Mesodermal cell (in vitro differentiated cells): ENCODE data around the gene MYO5B.

Source experiments
- H3K27ac ChIP-seq: 2 replicates; pipeline ENCODE4 v1.7.0; 2013; ENCODE audit warnings: mild to moderate bottlenecking, low read depth, low read length, moderate library complexity; ENCODE audit not compliant: severe bottlenecking
- H3K36me3 ChIP-seq: 2 replicates; pipeline ENCODE4 v1.7.1; 2013; ENCODE audit warnings: mild to moderate bottlenecking, low read length, moderate library complexity; ENCODE audit not compliant: control insufficient read depth, insufficient read depth
- H3K4me1 ChIP-seq: one replicate; pipeline ENCODE4 v1.7.1; 2013; ENCODE audit warnings: mild to moderate bottlenecking, low read length; ENCODE audit not compliant: insufficient read depth, control insufficient read depth, poor library complexity, severe bottlenecking
- H3K4me3 ChIP-seq: 2 replicates; pipeline ENCODE4 v1.7.0; 2013; ENCODE audit warnings: low read length, control low read depth, mild to moderate bottlenecking; ENCODE audit not compliant: insufficient read depth, poor library complexity, severe bottlenecking; ENCODE audit errors: extremely low read depth
- H3K9me3 ChIP-seq: 2 replicates; pipeline ENCODE4 v1.7.1; 2013; ENCODE audit warnings: mild to moderate bottlenecking, low read length, moderate library complexity; ENCODE audit not compliant: control insufficient read depth
- WGBS, 2 experiments: methylation state at CpG; one replicate each; pipeline ENCODE4 v1.1.5; 2013; ENCODE audit warnings: missing lambda C conversion rate in 2 of 2; ENCODE audit not compliant: insufficient coverage in 2 of 2; 5-methylcytosine and 5-hydroxymethylcytosine counted together

The MYO5B gene

GRCh38 chr18:49973592-49973991, 221.4 kb downstream of the MYO5B start:
- Histone ChIP-seq H3K9me3 (no peaks in the 10 kb centered on the region), H3K4me1 (no peaks in the 10 kb centered on the region), H3K27ac (no peak overlapping the region), H3K36me3 (no peaks in the 10 kb centered on the region), H3K4me3 (no peak overlapping the region)
- WGBS, 2 experiments = 86 to 93% methylated on average over 2 to 3 of the region's 3 CpGs

- Histone ChIP-seq H3K9me3 (no peaks in the 10 kb centered on the region), H3K4me1 (no peaks in the 10 kb centered on the region), H3K4me3 (no peak overlapping the region), H3K27ac (no peak overlapping the region), H3K36me3 (no peaks in the 10 kb centered on the region)
- WGBS, 2 experiments = 88 to 94% methylated on average over 2 to 3 of the region's 3 CpGs
These were observed 222.4 kb downstream of the MYO5B start for GRCh38 chr18:49972535-49972934.

GRCh38 chr18:49971462-49971861, 223.5 kb downstream of the MYO5B start:
- H3K9me3 ChIP-seq = no peaks in the 10 kb centered on the region
- H3K27ac ChIP-seq = no peak overlapping the region
- H3K4me3 ChIP-seq = no peak overlapping the region
- 80 to 83% methylated on average over 1 of the region's 1 CpG for whole genome bisulfite sequencing, 2 experiments
- no peaks in the 10 kb centered on the region for H3K4me1 ChIP-seq
- no peaks in the 10 kb centered on the region for H3K36me3 ChIP-seq

- Histone ChIP-seq H3K36me3 (no peaks in the 10 kb centered on the region), H3K9me3 (no peaks in the 10 kb centered on the region), H3K4me1 (no peaks in the 10 kb centered on the region), H3K4me3 (no peak overlapping the region), H3K27ac (no peak overlapping the region)
- 100% methylated on average over 2 to 4 of the region's 4 CpGs for WGBS, 2 experiments
These were observed 224.6 kb downstream of the MYO5B start for GRCh38 chr18:49970319-49970718.

GRCh38 chr18:49968644-49969309, 226.2 kb downstream of the MYO5B start:
- Histone ChIP-seq H3K4me3 (no peak overlapping the region), H3K27ac (no peak overlapping the region), H3K4me1 (no peaks in the 10 kb centered on the region), H3K9me3 (no peaks in the 10 kb centered on the region), H3K36me3 (no peaks in the 10 kb centered on the region)
- 91 to 100% methylated on average over 3 to 4 of the region's 5 CpGs for WGBS, 2 experiments

- H3K27ac ChIP-seq = no peak overlapping the region
- WGBS, 2 experiments = 91 to 92% methylated on average over 5 to 7 of the region's 7 CpGs
- H3K36me3 ChIP-seq = no peaks in the 10 kb centered on the region
- H3K4me3 ChIP-seq = no peak overlapping the region
- no peaks in the 10 kb centered on the region for H3K4me1 ChIP-seq
- no peaks in the 10 kb centered on the region for H3K9me3 ChIP-seq
These were observed 227.2 kb downstream of the MYO5B start for GRCh38 chr18:49967636-49968313.

GRCh38 chr18:49967171-49967570, 227.8 kb downstream of the MYO5B start:
- no peaks in the 10 kb centered on the region for H3K4me1 ChIP-seq
- no peaks in the 10 kb centered on the region for H3K9me3 ChIP-seq
- H3K36me3 ChIP-seq = no peaks in the 10 kb centered on the region
- WGBS, 2 experiments = 100% methylated on average over 1 of the region's 4 CpGs; no CpG with 5 or more reads in 1 of the 2 experiments
- no peak overlapping the region for H3K4me3 ChIP-seq
- no peak overlapping the region for H3K27ac ChIP-seq

GRCh38 chr18:49966090-49966489, 228.9 kb downstream of the MYO5B start:
- WGBS, 2 experiments = 57 to 67% methylated on average over 1 of the region's 3 CpGs
- no peaks in the 10 kb centered on the region for H3K36me3 ChIP-seq
- H3K27ac ChIP-seq = no peak overlapping the region
- H3K4me1 ChIP-seq = no peaks in the 10 kb centered on the region
- H3K9me3 ChIP-seq = no peaks in the 10 kb centered on the region
- H3K4me3 ChIP-seq = no peak overlapping the region

- H3K4me1 ChIP-seq = no peaks in the 10 kb centered on the region
- H3K27ac ChIP-seq = no peak overlapping the region
- 93 to 96% methylated on average over 3 to 4 of the region's 4 CpGs for WGBS, 2 experiments
- no peaks in the 10 kb centered on the region for H3K36me3 ChIP-seq
- H3K9me3 ChIP-seq = no peaks in the 10 kb centered on the region
- H3K4me3 ChIP-seq = no peak overlapping the region
These were observed 231.7 kb downstream of the MYO5B start for GRCh38 chr18:49963217-49963616.

GRCh38 chr18:49961271-49961670, 233.7 kb downstream of the MYO5B start:
- no peaks in the 10 kb centered on the region for H3K36me3 ChIP-seq
- H3K27ac ChIP-seq = no peak overlapping the region
- no peak overlapping the region for H3K4me3 ChIP-seq
- H3K4me1 ChIP-seq = no peaks in the 10 kb centered on the region
- H3K9me3 ChIP-seq = no peaks in the 10 kb centered on the region
- no CpG with 5 or more reads among the region's 2 CpGs for WGBS, 2 experiments

GRCh38 chr18:49960376-49960775, 234.6 kb downstream of the MYO5B start:
- Histone ChIP-seq H3K36me3 (no peaks in the 10 kb centered on the region), H3K4me1 (no peaks in the 10 kb centered on the region), H3K4me3 (no peak overlapping the region), H3K9me3 (no peaks in the 10 kb centered on the region), H3K27ac (no peak overlapping the region)
- WGBS, 2 experiments = 94 to 95% methylated on average over 4 of the region's 4 CpGs
